ENCODE data around the gene OTOA.

GRCh38 chr16:21626659-21627277 is 37.0 kb upstream of the OTOA start:
- TF ChIP-seq CTCF (IDR thresholded peaks at IDR 0.05; ENCODE audit: insufficient read depth, low read depth, low read length): no peak
- no peak for TF ChIP-seq EZH2 (IDR thresholded peaks at IDR 0.05; ENCODE audit: insufficient read depth, low read length)

Measured in astrocyte (in vitro differentiated cells and primary cell).